ENCODE results near the gene SLC15A1. TPM values are rescaled to one million over a fixed set of nuclear protein-coding genes. Genes with fewer than 3 reads are reported as not detected.

SLC15A1 gene
- polyA plus RNA-seq, 1 donor (not counting 4 experiments of a cell fraction or from before 2014, with no cell fraction given), result 0.10 TPM

DNA sequence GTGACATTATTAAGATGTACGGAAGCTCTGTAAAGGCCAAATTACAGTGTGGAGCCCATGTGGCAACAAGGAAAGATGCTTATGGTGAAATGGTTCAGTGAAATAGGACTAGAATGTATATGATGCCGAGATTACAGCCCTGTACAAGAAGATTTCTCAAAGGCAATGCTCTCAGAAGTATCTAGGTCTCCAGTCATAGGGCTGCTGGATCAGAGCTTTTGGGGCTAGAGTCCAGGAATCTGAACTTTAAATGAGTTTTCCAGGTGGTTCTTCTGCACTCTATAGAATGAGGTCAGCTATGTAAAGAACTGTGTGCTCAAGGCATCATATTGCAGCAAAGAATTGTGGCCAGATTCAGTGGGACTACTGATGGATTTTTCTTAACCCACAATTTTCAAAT, 100.2 kb downstream of the SLC15A1 start:
- no peaks in the 10 kb centered on the region for H3K79me2 ChIP-seq (ENCODE audit: control insufficient read depth, insufficient read depth, low read length)
- no peaks in the 10 kb centered on the region for H4K20me1 ChIP-seq (ENCODE audit: control insufficient read depth, extremely low read depth, insufficient read depth, low read length)
- TF ChIP-seq EZH2 (IDR thresholded peaks at IDR 0.05; ENCODE audit: low read length) (no peak), CTCF (optimal IDR thresholded peaks at IDR 0.05 in 1 of 3, IDR thresholded peaks at IDR 0.05 in 1 of 3, conservative IDR thresholded peaks at IDR 0.05 in 1 of 3; ENCODE audit: extremely low read depth in 1 of 3, insufficient read depth in 2 of 3, low read length in 3 of 3) (no peak)
- no peaks in the 10 kb centered on the region for H3K4me1 ChIP-seq (ENCODE audit: control insufficient read depth, extremely low read depth, insufficient read depth, low read length)
- H3K36me3 ChIP-seq (ENCODE audit: control insufficient read depth in 2 of 2, extremely low read depth in 1 of 2, insufficient read depth in 2 of 2, low read length in 2 of 2), result no peaks in the 10 kb centered on the region
- no peaks in the 10 kb centered on the region for H3K9me3 ChIP-seq (ENCODE audit: control insufficient read depth, low read depth, low read length)
- FAIRE-seq (no peak), DNase-seq (ENCODE audit: low read depth, low spot score) (no peak)
- no peak overlapping the region for H3K9ac ChIP-seq (ENCODE audit: control insufficient read depth, extremely low read depth, insufficient read depth, low read length)
- H2AFZ ChIP-seq (ENCODE audit: control insufficient read depth, low read length), result no peak overlapping the region
- H3K27me3 ChIP-seq (ENCODE audit: control insufficient read depth, extremely low read depth, insufficient read depth, low read length), result no peaks in the 10 kb centered on the region
- no peak overlapping the region for H3K4me3 ChIP-seq (ENCODE audit: control insufficient read depth in 2 of 3, extremely low read depth in 1 of 3, insufficient read depth in 2 of 3, low read depth in 1 of 3, low read length in 3 of 3)
- dilution Hi-C loops (cut with MboI; ENCODE audit: extremely low pct_ligation_motif_present, low sequenced_read_pairs), result no loop called here
- no peaks in the 10 kb centered on the region for H3K9me1 ChIP-seq (ENCODE audit: control insufficient read depth, extremely low read depth, insufficient read depth, low read length)
- no peak overlapping the region for H3K4me2 ChIP-seq (ENCODE audit: control insufficient read depth, extremely low read depth, insufficient read depth, low read depth, low read length)
- no peak overlapping the region for H3K27ac ChIP-seq (ENCODE audit: control insufficient read depth, insufficient read depth, low read length)

DNA sequence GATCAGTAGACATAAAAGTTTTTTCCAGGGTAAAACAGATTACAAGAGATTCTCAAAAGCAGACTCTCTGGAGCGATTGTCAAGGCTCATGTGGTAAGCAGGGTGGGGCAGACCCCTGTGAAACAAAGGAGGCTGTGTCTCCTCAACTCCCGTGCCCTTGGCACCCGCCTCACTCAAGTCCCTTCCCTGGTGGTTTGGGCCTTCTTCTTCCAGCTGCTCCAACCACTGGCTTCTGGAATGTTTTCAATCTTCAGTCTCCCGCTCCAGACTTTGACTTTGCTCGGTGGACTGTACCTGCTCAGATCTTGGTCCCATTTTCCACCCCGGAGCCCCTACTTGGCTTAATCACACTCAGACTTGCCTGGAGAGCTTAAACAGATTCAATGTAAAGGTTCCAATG, 100.7 kb downstream of the SLC15A1 start:
- Histone ChIP-seq H3K36me3 (ENCODE audit: control insufficient read depth in 2 of 2, extremely low read depth in 1 of 2, insufficient read depth in 2 of 2, low read length in 2 of 2) (no peaks in the 10 kb centered on the region), H3K4me1 (ENCODE audit: control insufficient read depth, extremely low read depth, insufficient read depth, low read length) (no peaks in the 10 kb centered on the region), H3K9me3 (ENCODE audit: control insufficient read depth, low read depth, low read length) (no peaks in the 10 kb centered on the region), H3K27ac (ENCODE audit: control insufficient read depth, insufficient read depth, low read length) (no peak overlapping the region), H3K9ac (ENCODE audit: control insufficient read depth, extremely low read depth, insufficient read depth, low read length) (no peak overlapping the region), H3K79me2 (ENCODE audit: control insufficient read depth, insufficient read depth, low read length) (no peaks in the 10 kb centered on the region), H3K4me3 (ENCODE audit: control insufficient read depth in 2 of 3, extremely low read depth in 1 of 3, insufficient read depth in 2 of 3, low read depth in 1 of 3, low read length in 3 of 3) (no peak overlapping the region), H4K20me1 (ENCODE audit: control insufficient read depth, extremely low read depth, insufficient read depth, low read length) (no peaks in the 10 kb centered on the region), H3K27me3 (ENCODE audit: control insufficient read depth, extremely low read depth, insufficient read depth, low read length) (no peaks in the 10 kb centered on the region), H3K9me1 (ENCODE audit: control insufficient read depth, extremely low read depth, insufficient read depth, low read length) (no peaks in the 10 kb centered on the region), H3K4me2 (ENCODE audit: control insufficient read depth, extremely low read depth, insufficient read depth, low read depth, low read length) (no peak overlapping the region), H2AFZ (ENCODE audit: control insufficient read depth, low read length) (no peak overlapping the region)
- no peak for TF ChIP-seq EZH2 (IDR thresholded peaks at IDR 0.05; ENCODE audit: low read length)
- no peak for TF ChIP-seq CTCF (optimal IDR thresholded peaks at IDR 0.05 in 1 of 3, IDR thresholded peaks at IDR 0.05 in 1 of 3, conservative IDR thresholded peaks at IDR 0.05 in 1 of 3; ENCODE audit: extremely low read depth in 1 of 3, insufficient read depth in 2 of 3, low read length in 3 of 3)
- dilution Hi-C loops (cut with MboI; ENCODE audit: extremely low pct_ligation_motif_present, low sequenced_read_pairs), result no loop called here
- FAIRE-seq, result no peak
- no peak for DNase-seq (ENCODE audit: low read depth, low spot score)

Data from keratinocyte (primary cell).